OCI-LY3 (cell line): Measurements from ENCODE around the gene PKLR.

Experiments
- CTCF ChIP-seq: fragments of 200-600, 300-600 bp; sonication (generic); IDR thresholded peaks from 2 replicates; pipeline ENCODE4 v1.5.1; 2014; ENCODE audit warnings: antibody characterized with exemption, low read length, low read depth
- EZH2phosphoT487 ChIP-seq: fragments of 200-600 bp; shearing (Covaris generic); IDR thresholded peaks from 2 replicates; pipeline ENCODE4 v1.6.1; 2018; ENCODE audit warnings: antibody characterized with exemption, mixed run types, low read depth

GRCh38 chr1:155297384-155297783 lies 3.9 kb downstream of the PKLR start:
- TF ChIP-seq CTCF, result no peak
- no peak for TF ChIP-seq EZH2phosphoT487
